Neural crest cell (in vitro differentiated cells): ENCODE results near the gene RERE. TPM values are rescaled to one million over a fixed set of nuclear protein-coding genes. Genes with fewer than 3 reads are reported as not detected.

Experiments
- DNase-seq: peaks from one replicate; pipeline ENCODE4 v3.0.0; 2021; ENCODE audit warnings: low read depth, mixed read lengths, low spot score
- H3K27ac Mint-ChIP-seq: one replicate; pipeline ENCODE4 v1.8.0; 2021; ENCODE audit warnings: mild to moderate bottlenecking, mixed read lengths; ENCODE audit not compliant: unreplicated experiment
- H3K27me3 Mint-ChIP-seq: 2 replicates; pipeline ENCODE4 v1.8.0; 2021; ENCODE audit warnings: low read depth, mild to moderate bottlenecking, mixed read lengths
- H3K36me3 Mint-ChIP-seq: 2 replicates; pipeline ENCODE4 v1.8.0; 2021; ENCODE audit warnings: low read depth, mild to moderate bottlenecking, mixed read lengths
- H3K4me1 Mint-ChIP-seq: 2 replicates; pipeline ENCODE4 v1.8.0; 2021; ENCODE audit warnings: mixed read lengths
- H3K4me3 Mint-ChIP-seq: one replicate; pipeline ENCODE4 v1.8.0; 2021; ENCODE audit warnings: mild to moderate bottlenecking, mixed read lengths
- H3K9me3 Mint-ChIP-seq: 2 replicates; pipeline ENCODE4 v1.8.0; 2021; ENCODE audit warnings: mixed read lengths
- total RNA-seq: library from RNA; stranded (reverse); gene quantifications from 2 replicates; pipeline ENCODE4 v1.2.1, GENCODE V29; 2021
- TF ChIP-seq, protein P1 (sequence below): fragments of 200-600 bp; sonication (generic); conservative IDR thresholded peaks from 2 replicates; pipeline ENCODE4 v1.5.0; 2021; ENCODE audit warnings: antibody characterized with exemption, mild to moderate bottlenecking

Gene RERE
- total RNA-seq, 1 donor from 2014 or later = 122 TPM

DNA sequence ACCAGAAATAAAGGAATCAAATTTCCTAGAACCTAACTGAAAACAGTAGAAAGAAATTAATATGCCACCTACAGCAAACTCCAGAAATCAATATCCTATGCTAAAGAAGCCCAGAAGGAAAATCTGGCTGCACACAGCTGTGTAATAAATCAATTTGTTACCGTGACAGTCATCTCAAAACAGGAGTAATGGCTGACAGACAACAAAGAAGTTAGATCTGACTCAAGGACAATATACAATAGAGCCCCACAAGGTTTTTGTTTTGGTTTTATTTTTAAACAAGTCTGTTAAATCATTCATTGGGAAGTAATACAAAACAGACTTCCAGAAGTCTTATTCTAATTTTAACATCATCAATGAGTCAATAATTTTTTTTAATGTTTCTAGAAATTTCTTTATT lies 168.4 kb downstream of the RERE start:
- Mint-ChIP-seq H3K36me3 (peaks cover 3% of the 10 kb centered on the region), H3K9me3 (no peaks in the 10 kb centered on the region), H3K4me1 (peaks cover 51% of the 10 kb centered on the region), H3K27me3 (no peaks in the 10 kb centered on the region), H3K4me3 (no peak overlapping the region), H3K27ac (no peak overlapping the region)
- no peak for DNase-seq
- TF ChIP-seq, protein P1, sequence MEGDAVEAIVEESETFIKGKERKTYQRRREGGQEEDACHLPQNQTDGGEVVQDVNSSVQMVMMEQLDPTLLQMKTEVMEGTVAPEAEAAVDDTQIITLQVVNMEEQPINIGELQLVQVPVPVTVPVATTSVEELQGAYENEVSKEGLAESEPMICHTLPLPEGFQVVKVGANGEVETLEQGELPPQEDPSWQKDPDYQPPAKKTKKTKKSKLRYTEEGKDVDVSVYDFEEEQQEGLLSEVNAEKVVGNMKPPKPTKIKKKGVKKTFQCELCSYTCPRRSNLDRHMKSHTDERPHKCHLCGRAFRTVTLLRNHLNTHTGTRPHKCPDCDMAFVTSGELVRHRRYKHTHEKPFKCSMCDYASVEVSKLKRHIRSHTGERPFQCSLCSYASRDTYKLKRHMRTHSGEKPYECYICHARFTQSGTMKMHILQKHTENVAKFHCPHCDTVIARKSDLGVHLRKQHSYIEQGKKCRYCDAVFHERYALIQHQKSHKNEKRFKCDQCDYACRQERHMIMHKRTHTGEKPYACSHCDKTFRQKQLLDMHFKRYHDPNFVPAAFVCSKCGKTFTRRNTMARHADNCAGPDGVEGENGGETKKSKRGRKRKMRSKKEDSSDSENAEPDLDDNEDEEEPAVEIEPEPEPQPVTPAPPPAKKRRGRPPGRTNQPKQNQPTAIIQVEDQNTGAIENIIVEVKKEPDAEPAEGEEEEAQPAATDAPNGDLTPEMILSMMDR = no peak

DNA sequence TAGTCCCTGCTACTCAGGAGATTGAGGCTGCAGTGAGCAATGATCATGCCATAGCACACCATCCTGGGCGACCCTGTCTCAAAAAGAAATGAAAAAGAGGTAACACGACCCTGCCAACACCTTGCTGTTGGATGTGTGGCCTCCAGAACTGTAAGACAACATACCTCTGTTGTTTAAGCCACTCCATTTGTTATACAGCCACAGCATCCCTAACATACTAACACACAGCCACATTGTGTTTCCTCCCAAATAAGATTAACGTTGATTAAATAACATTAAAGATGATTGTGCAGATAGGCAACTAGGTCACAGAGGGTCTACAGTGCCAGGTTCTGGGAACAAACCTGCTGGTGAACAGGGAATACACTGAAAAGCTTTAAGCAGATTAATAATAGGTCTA lies 170.4 kb downstream of the RERE start:
- DNase-seq = no peak
- no peak overlapping the region for H3K27ac Mint-ChIP-seq
- TF ChIP-seq, protein P1 = no peak
- H3K9me3 Mint-ChIP-seq = no peaks in the 10 kb centered on the region
- peaks cover 3% of the 10 kb centered on the region for H3K36me3 Mint-ChIP-seq
- H3K4me3 Mint-ChIP-seq = no peak overlapping the region
- no peaks in the 10 kb centered on the region for H3K27me3 Mint-ChIP-seq
- peaks cover 35% of the 10 kb centered on the region for H3K4me1 Mint-ChIP-seq

DNA sequence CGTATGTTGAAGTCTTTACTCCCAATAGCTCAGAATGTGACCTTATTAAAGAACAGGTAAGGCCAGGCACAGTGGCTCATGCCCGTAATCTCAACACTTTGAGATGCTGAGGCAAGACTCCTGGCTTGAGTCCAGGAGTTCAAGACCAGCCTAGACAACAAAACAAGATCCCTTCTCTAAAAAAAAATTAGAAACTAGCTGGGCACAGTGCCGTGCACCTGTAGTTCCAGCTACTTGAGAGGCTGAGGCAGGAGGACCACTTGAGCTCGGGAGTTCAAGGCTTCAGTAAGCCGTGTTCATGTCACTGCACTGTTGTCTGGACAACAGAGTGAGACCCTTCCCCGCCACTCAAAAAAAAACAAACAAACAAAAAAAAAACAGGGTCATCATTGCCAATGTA lies 171.3 kb downstream of the RERE start:
- TF ChIP-seq, protein P1 = no peak
- no peak overlapping the region for H3K27ac Mint-ChIP-seq
- H3K4me1 Mint-ChIP-seq = peaks cover 34% of the 10 kb centered on the region
- no peak for DNase-seq
- no peak overlapping the region for H3K4me3 Mint-ChIP-seq
- H3K9me3 Mint-ChIP-seq = no peaks in the 10 kb centered on the region
- peaks cover 3% of the 10 kb centered on the region for H3K36me3 Mint-ChIP-seq
- no peaks in the 10 kb centered on the region for H3K27me3 Mint-ChIP-seq

- H3K4me1 Mint-ChIP-seq = peaks cover 39% of the 10 kb centered on the region
- H3K4me3 Mint-ChIP-seq = no peak overlapping the region
- no peaks in the 10 kb centered on the region for H3K9me3 Mint-ChIP-seq
- no peak overlapping the region for H3K27ac Mint-ChIP-seq
- H3K36me3 Mint-ChIP-seq = no peaks in the 10 kb centered on the region
- no peaks in the 10 kb centered on the region for H3K27me3 Mint-ChIP-seq
- TF ChIP-seq, protein P1 = no peak
- DNase-seq = no peak
Measured at GRCh38 chr1:8643542-8644536, 173.6 kb downstream of the RERE start.

GRCh38 chr1:8642114-8642513 lies 175.3 kb downstream of the RERE start:
- TF ChIP-seq, protein P1 = no peak
- Mint-ChIP-seq H3K36me3 (no peaks in the 10 kb centered on the region), H3K9me3 (no peaks in the 10 kb centered on the region), H3K4me1 (peaks cover 32% of the 10 kb centered on the region), H3K4me3 (no peak overlapping the region), H3K27me3 (no peaks in the 10 kb centered on the region), H3K27ac (peak overlapping the region; percentile 86)
- no peak for DNase-seq
